GM19438 (cell line): ENCODE measurements around the gene KSR1.
"Not testable (repeated sequence)": the region's sequence is repeated elsewhere in the genome, so short reads cannot be mapped to it uniquely, and the experiment has no call there.

ENCODE experiments used
- ATAC-seq: cut with Tn5 transposase; IDR thresholded peaks from one replicate; pipeline ENCODE4 v1.9.1; 2021; ENCODE audit warnings: low read depth; ENCODE audit not compliant: unreplicated experiment

KSR1 gene

DNA sequence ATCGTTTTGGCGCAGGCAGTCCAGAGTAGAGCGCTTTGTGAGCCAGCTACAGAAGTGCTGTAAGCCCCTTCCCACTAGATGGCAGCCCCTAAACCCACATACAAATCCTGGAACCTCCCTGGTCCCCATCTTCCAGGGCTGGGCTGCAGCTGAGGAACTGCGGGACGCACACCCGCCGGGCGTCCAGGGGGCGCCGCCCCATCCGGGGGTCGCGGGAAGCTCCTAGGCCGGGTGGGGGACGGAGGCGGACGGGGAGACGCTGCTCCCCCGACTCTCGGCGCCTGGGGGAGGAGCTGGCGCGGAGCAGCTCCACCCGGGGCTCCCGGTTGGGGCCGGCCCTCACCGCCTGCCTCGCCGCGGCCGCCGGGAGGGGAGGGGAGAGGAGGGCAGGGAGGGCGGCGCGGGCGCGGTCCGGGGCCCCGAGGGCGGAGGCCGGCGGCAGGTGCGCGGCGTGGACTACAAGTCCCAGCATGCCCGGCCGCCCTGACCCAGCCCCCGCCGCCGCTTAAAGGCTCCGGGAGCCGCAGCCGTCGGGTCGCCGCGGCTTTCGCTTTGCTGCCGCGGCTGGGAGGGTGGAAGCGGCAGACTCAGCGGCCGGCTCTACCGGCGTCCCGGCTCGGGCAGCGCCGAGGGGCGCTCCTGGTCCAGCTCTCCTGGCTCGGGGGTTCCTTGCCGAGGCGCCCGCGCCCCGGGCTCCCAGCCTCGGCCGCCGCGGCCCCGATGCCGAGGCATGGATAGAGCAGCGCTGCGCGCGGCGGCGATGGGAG, at the start of gene KSR1:
Gene KSR1, plus strand, starts transcription at position 535 of the 767 bp plus-strand sequence. Its CDS starts 196 bp downstream, at position 731.
- peak; percentile 82 for ATAC-seq

DNA sequence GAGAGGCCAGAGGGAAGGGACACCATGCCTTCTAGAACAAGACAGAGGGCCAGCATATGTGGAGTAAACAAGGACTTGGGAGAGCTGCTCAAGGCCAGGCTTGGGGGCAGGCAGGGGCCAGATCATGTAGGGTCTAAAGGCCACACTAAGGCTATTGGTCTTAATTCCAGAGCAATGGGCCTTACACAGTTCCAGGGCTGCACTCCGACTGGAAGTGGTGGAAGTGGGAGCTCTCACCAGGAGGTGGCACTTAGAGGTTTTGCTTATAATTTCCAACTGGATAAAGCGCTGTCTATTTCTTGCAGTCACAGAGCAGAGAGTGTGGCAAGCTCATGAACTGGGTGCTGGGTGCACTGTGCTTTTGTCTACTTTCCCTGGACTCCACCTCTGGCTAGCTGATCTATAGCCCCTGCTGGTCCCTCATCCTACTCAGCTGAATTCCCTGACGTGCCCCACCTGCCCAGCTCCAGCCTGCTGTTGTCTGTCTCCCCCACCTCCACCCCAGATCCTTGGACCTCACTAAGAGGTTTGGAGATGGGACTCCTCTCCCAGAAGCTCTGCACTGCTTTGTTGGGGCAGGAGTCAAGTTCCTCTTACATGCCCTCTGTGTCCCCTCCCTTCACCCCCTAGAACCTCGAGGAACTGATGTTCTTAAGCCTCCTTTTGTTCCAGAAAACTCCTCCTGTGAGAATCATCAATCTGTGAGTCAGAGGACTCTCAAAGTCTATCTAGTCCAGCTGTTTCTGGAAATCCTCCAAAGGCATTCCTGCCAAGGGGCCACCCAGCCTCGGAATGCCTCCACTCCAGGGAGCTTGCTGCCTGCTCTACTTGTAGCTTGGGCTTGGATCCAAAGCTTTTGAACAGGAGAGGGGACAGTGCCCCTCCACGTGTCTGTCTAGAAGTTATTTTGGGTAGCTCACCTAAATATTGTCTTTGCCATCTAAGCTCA, 48.1 kb upstream of the KSR1 start:
- ATAC-seq = no peak

DNA sequence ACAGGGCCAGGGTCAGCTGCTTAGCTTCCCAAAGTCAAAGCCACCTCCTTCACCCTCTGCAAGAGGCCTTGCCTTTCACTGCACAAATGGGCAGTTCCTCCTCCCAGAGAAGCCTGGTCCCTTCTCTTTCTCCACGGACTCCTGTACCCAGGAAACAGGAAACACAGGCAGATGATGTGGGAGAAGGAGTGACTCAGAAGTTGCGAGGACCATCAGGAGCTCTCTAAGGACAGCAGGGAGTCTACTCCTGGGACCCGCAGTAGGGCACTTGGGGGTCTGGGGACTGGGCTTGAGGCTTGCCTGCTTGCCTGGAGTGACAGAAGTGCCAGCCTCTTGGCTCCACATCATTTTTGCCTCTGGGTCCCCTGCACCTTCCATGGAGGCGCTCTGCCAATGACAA, 47.4 kb upstream of the KSR1 start:
- no peak for ATAC-seq

DNA sequence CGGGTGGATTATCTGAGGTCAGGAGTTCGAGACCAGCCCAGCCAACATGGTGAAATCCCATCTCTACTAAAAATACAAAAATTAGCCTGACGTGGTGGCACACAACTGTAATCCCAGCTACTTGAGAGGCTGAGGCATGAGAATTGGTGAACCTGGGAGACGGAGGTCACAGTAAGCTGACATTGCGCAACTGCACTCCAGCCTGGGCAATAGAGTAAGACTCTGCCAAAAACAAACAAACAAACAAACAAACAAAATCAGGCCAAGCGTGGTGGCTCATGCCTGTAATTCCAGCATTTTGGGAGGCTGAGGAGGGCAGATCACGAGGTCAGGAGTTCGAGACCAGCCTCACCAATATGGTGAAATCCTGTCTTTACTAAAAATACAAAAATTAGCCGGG, 44.1 kb upstream of the KSR1 start:
- ATAC-seq = not testable (repeated sequence)

DNA sequence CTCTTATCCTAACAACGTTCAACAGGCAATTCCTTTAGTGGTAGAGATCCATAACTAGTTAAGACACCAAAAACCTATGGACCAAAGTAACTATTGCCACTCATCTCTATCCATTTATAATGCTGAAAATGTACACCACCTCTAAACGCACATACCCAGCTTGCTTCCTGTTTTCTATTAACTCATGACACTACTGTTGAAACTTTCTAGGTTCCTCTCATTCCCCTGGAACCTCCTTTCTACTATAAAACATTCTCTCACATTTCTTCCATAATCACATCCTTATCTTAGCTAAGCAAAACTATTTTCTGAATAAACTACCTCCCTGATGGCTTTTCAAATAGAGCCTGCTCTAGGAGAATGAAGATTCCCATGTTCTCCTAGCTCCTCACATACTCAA, 42.9 kb upstream of the KSR1 start:
- no peak for ATAC-seq

DNA sequence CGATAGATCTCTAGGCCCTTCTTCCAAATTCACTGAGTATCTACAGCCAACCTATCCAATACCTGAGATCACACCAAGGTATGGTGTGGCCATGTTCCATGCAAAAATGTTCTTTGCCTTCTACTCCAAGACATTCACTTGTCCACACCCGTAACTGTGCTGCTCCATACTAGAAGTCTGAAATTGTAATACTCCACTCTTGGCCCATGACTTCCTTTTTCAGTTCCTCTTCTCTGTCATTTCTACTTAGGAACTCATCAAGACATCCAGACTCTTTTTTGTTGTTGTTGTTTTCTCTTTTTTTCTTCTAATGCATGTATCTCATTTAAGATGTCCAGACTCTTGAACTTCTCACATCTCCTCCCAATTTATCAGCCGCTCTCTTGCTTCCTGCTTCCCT, 42.5 kb upstream of the KSR1 start:
- ATAC-seq = no peak

DNA sequence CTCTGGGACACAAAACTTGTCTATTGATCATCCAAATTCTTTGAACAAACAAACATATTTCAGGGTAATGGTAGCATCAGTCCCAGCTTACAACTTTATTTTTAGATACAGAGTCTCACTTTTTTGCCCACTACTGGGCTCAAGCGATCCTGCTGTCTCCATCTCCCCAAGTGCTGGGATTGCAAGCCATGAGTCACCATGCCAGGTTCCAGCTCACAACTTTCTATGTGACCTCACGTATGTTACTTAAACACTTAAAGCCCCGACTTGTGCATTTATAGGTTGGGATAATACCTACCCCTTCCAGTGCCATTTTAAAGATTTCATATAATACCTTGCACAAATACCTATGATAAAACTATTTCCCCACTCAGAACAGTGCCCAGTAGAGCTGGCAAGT, 42.0 kb upstream of the KSR1 start:
- ATAC-seq = no peak

DNA sequence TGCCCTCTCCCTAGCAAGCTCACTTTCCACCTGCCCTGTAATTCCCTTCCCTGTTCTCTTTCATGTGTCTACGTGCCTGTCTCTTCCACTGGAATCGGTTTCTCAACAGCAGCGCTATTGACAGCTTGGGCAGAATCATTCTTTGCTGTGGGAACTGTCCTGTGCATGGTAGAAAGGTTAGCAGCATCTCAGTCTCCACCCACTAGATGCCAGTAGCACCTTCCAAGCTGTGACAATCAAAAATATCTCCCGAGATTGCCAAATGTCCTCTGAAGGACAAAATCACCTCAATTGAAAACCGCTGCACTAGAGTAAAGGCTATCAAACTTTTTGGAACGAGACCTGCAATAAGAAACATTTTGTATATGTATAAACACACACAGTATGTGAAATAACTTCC, 41.6 kb upstream of the KSR1 start:
- ATAC-seq = no peak

DNA sequence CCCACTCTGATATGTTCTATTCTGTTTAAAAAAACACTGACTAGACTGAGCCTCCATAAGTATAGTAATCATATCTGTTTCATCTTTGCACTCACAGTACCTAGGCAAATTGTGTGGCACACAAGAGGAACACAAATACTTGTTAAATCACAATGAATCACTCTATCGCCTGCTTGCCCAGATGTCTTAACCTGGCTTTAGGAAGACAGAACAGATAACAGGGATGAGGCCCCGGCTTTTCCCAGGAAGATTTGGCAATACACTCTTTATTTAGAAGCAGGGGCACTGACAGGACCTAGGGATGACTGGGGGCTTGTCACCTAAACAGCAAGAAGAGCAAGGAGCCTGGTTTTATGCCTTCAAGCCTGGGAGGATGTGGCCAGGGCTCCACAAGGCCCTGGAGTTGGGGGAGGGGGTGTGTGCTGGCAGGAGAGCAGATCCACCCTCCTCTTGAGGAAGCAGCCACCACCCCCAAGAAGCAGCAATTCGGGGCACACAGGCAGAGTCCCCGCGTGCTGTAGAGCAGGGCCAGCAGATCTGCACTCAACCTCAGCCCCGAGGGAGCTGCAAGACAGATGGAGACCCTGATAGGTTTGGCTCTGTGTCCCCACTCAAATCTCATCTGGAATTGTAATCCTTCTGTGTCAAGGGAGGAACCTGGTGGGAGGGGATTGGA, 41.0 kb upstream of the KSR1 start:
- ATAC-seq = no peak

DNA sequence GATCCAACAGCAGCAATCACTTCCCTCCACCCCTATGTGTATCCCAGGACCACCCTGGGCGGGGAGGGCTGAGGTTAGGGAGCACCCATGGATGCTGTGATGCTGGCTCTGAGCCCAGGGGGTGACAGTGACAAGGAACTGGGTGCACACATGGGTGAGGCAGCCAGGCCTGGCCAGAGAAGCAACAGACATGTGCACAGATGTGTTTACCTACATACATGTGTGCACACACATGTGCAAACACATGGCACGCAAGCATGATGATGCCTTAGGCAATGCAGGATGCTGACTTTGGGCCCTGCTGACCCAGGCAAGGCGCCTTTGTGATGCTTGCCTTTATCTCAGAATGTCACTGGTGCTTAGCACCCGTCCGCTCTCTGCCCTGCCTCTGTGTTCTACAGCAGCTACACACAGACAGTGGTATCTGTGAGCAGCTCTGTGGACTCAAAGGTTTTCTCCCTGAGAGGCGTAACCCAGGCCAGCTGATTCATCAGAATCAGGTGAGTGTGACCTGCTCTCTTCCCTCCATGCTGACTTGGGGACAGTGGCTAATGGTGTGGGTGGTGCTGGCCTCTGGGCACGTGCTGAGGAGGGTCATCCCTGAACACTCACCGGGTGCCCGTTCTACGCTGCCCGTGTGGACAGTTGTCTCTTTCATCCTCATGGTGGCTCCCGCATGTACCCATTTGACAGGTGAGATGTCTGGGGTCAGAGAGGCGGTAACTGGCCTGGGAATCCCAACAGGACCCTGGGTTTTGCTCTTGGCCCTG, 38.5 kb upstream of the KSR1 start:
- no peak for ATAC-seq

DNA sequence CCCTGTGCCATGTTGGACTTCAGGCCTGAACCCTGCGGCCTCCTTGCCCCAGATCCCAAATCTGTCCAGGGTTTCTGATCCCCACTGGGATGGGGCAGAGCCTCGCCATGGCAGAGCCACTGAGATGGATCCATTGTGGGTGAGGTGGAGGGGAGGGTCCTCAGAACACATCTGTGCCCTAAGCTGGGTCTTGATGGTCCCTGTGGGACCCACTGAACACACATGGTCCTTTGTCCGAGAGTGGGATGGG, 38.0 kb upstream of the KSR1 start:
- no peak for ATAC-seq

DNA sequence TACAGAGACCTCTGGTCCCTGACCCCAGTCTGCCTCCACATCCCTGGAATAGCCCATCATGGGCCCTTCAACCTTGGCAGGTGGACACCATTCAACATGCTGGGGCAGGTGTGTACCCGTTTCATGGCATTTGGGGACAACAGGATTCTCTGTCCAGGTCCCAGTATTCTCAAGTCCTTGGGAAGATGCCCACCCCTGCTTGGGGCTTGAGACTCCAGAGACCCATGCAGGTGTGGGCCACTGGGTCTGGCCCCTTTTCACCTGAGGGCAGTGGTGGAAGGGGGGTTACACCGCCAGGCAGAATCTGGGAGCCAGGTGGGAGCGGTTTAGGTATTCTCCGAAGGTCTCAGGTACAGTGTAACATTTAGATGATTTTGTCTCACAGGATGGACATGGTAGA, 37.1 kb upstream of the KSR1 start:
- no peak for ATAC-seq

DNA sequence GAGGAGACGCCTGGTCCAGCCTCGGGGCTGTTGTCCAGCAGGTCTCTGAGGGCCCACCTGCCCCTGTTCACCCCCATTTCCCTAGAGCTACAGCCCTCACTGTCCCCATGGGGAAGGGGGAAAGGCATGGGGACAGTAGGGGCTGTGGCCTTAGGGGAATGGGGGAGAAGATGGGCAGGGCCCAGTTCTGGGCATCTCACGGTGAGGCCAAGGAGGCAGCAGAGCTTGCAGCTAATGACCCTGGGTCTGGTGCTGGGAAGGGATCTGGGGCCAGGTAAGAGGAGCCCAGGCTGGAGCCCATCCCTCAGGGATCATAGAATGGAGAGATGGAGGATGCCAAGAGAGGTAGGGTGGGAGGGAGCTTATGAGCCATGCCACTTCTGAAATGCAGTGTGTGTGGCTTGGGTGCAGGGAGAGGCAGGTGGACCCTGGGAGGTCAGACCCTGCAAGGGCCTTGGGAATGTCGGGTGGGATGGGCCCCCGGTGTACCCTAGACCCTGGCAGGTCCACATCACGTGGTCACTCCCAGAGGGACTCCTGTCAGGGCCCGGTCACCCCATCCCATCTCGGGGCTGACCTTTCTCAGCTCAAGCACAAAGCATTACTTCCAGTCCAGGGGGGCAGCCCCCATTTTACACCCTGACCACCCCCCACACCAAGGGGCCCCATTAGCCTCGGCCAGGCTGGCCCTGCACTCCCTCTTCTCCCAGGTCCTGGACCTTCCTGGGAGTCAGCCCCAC, 35.9 kb upstream of the KSR1 start:
- ATAC-seq = no peak

DNA sequence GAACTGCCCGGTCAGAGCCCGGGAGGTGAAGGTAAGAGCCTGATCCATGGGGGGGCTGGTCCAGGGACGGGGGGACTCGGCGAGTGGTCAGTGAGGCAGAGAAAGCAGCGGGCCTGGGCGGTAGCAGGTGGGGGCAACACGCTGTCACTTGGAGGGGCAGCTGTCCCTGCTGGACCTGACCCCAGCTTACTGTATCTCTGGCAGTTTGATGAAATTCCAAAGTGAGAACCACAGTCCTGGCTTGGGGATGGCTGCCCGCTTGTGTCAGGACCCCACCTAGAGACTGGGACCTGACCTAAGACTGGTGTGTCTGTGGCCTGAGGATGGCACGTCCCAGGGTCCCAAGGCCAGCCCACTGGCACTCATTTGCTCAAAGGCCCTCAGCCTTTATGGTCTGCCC, 35.1 kb upstream of the KSR1 start:
- ATAC-seq = no peak

DNA sequence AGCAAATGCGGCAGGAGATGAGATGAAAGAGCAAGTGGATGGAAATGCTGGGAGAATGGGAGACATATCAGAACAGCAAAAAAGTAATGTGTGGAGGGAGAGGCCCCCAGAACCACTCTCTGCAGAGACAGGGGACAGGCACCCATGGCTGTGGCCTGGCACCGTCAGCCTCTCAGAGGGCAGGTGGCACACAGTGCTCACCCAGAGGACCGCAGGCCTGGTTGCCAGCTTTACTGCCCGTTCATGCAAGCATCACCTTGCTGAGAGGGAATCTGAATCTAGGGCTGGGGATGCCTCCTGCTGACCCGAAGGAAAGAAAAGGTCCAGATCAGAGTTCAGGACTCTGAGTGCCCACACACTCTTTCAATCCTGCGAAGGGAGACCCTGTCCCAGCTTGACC, 34.6 kb upstream of the KSR1 start:
- not testable (repeated sequence) for ATAC-seq

DNA sequence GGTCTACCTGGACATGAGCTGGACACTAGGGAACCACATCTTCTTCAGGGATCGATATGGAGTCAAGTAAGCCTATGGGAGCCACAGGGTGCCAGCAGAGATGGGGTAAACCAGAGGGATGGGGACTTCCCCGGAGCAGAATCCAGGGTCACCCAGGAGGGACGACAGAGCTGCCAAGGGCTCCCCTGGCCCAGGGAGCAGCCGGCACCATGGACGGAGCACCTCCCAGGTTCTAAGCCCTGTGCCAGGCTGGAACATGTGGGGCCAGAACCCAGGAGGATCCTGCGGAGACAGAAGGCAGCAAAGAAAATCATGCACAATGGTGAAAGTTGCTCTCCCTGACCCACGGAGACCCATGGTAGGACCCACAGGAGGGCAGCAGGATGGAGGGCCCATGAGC, 33.6 kb upstream of the KSR1 start:
- no peak for ATAC-seq

DNA sequence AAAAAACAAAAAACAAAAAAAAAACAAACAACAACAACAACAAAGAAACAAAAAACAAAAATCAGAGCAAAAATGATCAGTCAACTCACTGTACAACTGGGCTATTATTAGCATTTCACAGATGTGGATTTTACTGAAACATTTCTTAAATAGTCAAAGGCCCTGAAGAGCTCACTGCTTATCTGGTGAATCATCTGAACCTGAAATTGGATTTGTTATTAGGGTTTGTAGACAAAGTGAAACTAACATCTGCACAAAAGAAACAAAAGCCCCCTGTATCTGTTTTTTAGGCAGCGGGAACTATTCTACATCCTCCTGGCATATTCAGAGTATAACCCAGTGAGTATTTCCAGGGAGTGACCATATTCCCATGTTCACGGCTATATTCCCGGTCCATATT, 32.6 kb upstream of the KSR1 start:
- no peak for ATAC-seq

DNA sequence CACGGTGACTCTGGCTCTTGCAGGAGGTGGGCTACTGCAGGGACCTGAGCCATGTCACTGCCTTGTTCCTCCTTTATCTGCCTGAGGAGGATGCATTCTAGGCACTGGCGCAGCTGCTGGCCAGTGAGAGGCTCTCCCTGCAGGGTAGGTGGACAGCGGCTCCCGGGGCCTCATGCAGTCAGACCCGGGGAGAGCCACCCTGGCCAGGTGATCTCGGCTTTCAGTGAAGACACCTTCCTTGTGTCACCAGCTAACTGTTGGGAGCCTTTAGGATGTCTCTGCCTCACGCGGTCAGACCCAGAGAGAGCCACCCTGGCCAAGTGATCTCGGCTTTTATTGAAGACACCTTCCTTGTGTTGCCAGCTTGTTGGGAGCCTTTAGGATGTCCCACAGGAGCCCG, 31.7 kb upstream of the KSR1 start:
- ATAC-seq = no peak

DNA sequence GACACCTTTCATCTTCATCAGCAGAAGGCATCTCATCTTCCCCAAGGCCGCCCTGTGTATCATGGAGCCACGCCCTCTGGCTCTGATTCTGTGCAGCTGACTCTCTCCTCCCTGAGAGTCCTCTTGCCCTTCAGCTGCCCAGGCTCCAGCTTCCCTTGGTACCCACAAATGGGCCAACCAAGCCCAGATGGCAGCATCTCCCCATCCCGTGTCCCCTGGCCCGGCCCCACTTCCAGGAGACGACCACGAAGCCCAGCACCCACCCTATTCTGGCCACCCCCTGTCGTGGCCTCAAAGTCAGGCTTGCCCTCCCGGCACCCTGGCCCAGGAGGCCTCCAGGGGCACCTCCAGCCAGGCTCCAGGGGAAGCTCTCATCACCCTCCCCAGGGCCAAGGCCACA, 31.3 kb upstream of the KSR1 start:
- ATAC-seq = no peak

DNA sequence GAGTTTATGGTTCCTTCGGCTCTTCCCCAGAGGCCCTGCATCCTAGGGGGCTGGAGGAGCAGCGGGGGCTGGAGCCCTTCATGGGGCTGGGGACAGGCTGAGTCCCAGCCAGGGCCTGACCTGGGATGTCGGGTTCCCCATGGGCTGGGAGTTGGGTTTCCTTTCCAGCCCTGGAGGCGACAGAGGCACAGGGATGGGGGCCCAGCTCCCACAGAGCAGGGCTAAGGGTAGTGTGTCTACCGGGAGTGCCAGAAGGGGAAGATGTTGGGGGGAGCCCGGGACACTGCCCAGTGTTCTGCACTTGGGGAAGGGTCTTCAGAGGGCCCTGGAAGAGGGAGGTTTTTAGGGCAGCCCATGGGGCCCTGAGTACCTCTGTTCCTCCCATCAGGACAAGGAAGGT, 30.7 kb upstream of the KSR1 start:
- ATAC-seq = not testable (repeated sequence)
